Common myeloid progenitor, CD34-positive (primary cell): ENCODE measurements around the gene DPCD.

Experiments used
- CTCF ChIA-PET: fragments of 350-600 bp; sonication (Branson Sonifier 250); formaldehyde crosslinking; loops from one replicate; lab custom pipeline; 2021; ENCODE audit warnings: antibody characterized with exemption; lab: Charles Lee
- POLR2A ChIA-PET: fragments of 350-600 bp; sonication (Branson Sonifier 250); formaldehyde crosslinking; loops from one replicate; lab custom pipeline; 2021; ENCODE audit warnings: antibody characterized with exemption; lab: Charles Lee
- DNase-seq, 3 donors: peaks; one replicate each; pipeline versions ENCODE4 v3.0.0 to v3.0.0-alpha.2; 2013
- H3K27ac ChIP-seq, 2 experiments: 1 replicate in 1 of 2; 2 replicates in 1 of 2; pipeline ENCODE4 v1.7.0; 2013; ENCODE audit warnings: inconsistent platforms in 2 of 2, low read length in 2 of 2, mild to moderate bottlenecking in 2 of 2, low read depth in 1 of 2, moderate library complexity in 1 of 2; ENCODE audit not compliant: severe bottlenecking in 2 of 2, insufficient read depth in 1 of 2, poor library complexity in 1 of 2
- H3K27me3 ChIP-seq, 5 experiments: replicated peaks in 2 of 5; 1 replicate in 3 of 5; 2 replicates in 2 of 5; pipeline versions ENCODE4 v1.6.1 to v1.7.0; 2013; ENCODE audit warnings: low read length in 4 of 5, mild to moderate bottlenecking in 2 of 5, moderate library complexity in 2 of 5, inconsistent platforms in 1 of 5; ENCODE audit not compliant: insufficient read depth in 5 of 5, control insufficient read depth in 4 of 5
- H3K36me3 ChIP-seq, 4 experiments: 1 replicate in 2 of 4; 2 replicates in 2 of 4; pipeline versions ENCODE4 v1.6.1 to v1.7.0; 2013; ENCODE audit warnings: low read length in 3 of 4, control low read depth in 1 of 4, mild to moderate bottlenecking in 1 of 4; ENCODE audit not compliant: control insufficient read depth in 4 of 4, insufficient read depth in 4 of 4
- H3K4me1 ChIP-seq, 4 experiments: 1 replicate in 3 of 4; 2 replicates in 1 of 4; pipeline versions ENCODE4 v1.6.1 to v1.7.1; 2013; ENCODE audit warnings: low read length in 3 of 4, mild to moderate bottlenecking in 3 of 4, control low read depth in 1 of 4, inconsistent platforms in 1 of 4, moderate library complexity in 1 of 4; ENCODE audit not compliant: control insufficient read depth in 4 of 4, insufficient read depth in 4 of 4; ENCODE audit errors: control extremely low read depth in 1 of 4
- H3K4me3 ChIP-seq, 7 experiments: 1 replicate in 4 of 7; 2 replicates in 3 of 7; pipeline versions ENCODE4 v1.5.1 to v1.7.0; 2013; ENCODE audit warnings: mild to moderate bottlenecking in 7 of 7, low read length in 6 of 7, moderate library complexity in 6 of 7, inconsistent platforms in 2 of 7, low read depth in 2 of 7, control low read depth in 1 of 7; ENCODE audit not compliant: insufficient read depth in 4 of 7, control insufficient read depth in 1 of 7; ENCODE audit errors: extremely low read depth in 1 of 7
- H3K9me3 ChIP-seq, 5 experiments: 1 replicate in 4 of 5; 2 replicates in 1 of 5; pipeline versions ENCODE4 v1.6.1 to v1.7.1; 2013; ENCODE audit warnings: low read length in 4 of 5, mild to moderate bottlenecking in 2 of 5, inconsistent platforms in 1 of 5, low read depth in 1 of 5, moderate library complexity in 1 of 5; ENCODE audit not compliant: control insufficient read depth in 4 of 5, insufficient read depth in 2 of 5; ENCODE audit errors: control extremely low read depth in 1 of 5
- WGBS: methylation state at CpG from one replicate; pipeline ENCODE4 v1.1.5; 2013; ENCODE audit not compliant: insufficient coverage; 5-methylcytosine and 5-hydroxymethylcytosine counted together

Gene DPCD

DNA sequence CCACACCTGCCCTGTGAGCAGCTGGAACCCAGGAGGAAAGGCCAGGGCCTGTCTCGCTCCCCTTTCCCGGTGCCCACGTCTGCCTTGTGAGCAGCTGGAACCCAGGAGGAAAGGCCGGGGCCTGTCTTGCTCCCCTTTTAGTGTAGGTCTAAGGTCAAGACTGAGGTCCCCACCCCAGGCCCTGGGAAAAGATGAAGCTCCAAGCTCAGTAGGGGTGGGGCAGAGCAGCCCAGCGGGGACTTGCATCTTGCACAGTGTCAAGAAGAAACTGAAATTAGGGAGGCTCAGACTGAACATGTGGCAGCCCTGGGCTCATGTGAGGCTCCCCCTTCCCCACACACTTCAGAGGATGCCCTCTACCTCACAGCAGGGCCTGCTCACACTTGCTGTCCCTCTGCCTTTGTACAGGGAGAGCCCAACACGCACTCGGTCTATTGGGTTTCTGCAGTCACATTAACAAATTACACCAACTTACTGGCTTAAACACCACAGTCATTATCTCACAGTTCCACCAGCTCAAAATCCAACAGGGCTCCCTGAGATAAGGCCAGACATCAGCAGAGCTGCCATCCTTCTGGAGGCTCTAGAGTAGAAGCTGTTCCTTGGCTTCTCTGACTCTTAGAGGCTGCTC lies 12.4 kb upstream of the DPCD start:
- peaks cover 0 to 5% (median 3%) of the 10 kb centered on the region in 4 experiments for H3K4me1 ChIP-seq
- H3K9me3 ChIP-seq, result peaks cover 0 to 4% (median 0%) of the 10 kb centered on the region in 5 experiments
- DNase-seq, result peak; percentile 75 to 89 (median 75)
- peaks cover 0 to 9% (median 0%) of the 10 kb centered on the region in 5 experiments for H3K27me3 ChIP-seq
- WGBS, result 91% methylated on average over 7 of the region's 7 CpGs
- H3K36me3 ChIP-seq, result peaks cover 3 to 35% (median 18%) of the 10 kb centered on the region in 4 experiments
- ChIA-PET CTCF (interaction anchor here (0.7 to 1.5 kb wide), 4 partner anchors 12 to 369 kb away, joined by 3 read pairs; partner anchors contain the start of genes DPCD and POLL), POLR2A (interaction anchor here (1.2 kb wide), 1 partner anchor 15 kb away, joined by 4 read pairs; no protein-coding TSS in a partner anchor)
- H3K27ac ChIP-seq, result peak overlapping the region in 1 of 2 experiments; percentile 21
- H3K4me3 ChIP-seq, result no peak overlapping the region

DNA sequence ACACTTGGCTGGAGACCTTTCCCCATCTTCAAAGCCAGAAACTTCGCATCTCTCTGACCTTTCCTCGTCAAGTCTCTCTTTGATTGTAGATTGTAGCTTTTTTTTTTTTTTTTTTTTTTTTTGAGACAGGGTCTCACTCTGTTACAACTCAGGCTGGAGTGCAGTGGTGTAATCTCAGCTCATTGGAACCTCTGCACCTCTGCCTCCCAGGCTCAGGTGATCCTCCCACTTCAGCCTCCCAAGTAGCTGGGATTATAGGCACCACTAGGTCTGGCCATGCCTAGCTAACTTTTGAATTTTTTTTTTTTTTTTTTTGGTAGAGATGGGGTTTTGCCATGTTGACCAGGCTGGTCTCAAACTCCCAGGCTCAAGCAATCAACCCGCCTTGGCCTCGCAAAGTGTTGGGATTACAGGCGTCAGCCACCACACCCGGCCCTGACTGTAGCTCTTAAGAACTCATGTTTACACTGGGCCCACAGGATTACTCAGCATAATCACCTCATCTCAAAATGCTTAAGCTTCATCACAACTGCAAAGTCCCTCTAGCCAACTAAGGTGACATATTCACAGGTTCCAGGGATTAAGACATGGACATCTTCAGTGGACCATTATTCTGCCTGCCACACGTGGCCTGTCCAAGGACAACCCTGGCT lies 11.8 kb upstream of the DPCD start:
- H3K9me3 ChIP-seq, result peaks cover 0 to 4% (median 0%) of the 10 kb centered on the region in 5 experiments
- H3K36me3 ChIP-seq, result peaks cover 3 to 42% (median 24%) of the 10 kb centered on the region in 4 experiments
- ChIA-PET CTCF (interaction anchor here (0.7 to 1.5 kb wide), 7 partner anchors 12 to 369 kb away, joined by 3 read pairs; partner anchors contain the start of genes DPCD and POLL), POLR2A (interaction anchor here (1.2 kb wide), 1 partner anchor 15 kb away, joined by 4 read pairs; no protein-coding TSS in a partner anchor)
- no peak overlapping the region for H3K4me3 ChIP-seq
- peak in 2 of 3 donors; percentile 21 to 30 for DNase-seq
- H3K4me1 ChIP-seq, result no peaks in the 10 kb centered on the region
- H3K27ac ChIP-seq, result no peak overlapping the region
- H3K27me3 ChIP-seq, result peaks cover 0 to 6% (median 0%) of the 10 kb centered on the region in 5 experiments
- 92% methylated on average over 5 of the region's 7 CpGs for WGBS

- Histone ChIP-seq H3K36me3 (peaks cover 3 to 47% (median 25%) of the 10 kb centered on the region in 4 experiments), H3K27ac (no peak overlapping the region), H3K4me1 (no peaks in the 10 kb centered on the region), H3K9me3 (peaks cover 0 to 4% (median 0%) of the 10 kb centered on the region in 5 experiments), H3K27me3 (peaks cover 0 to 3% (median 0%) of the 10 kb centered on the region in 5 experiments), H3K4me3 (no peak overlapping the region)
- no peak for DNase-seq
- 100% methylated on average over 5 of the region's 7 CpGs for WGBS
- ChIA-PET CTCF (interaction anchor here (0.6 to 0.9 kb wide), 4 partner anchors 16 to 1418 kb away, joined by 3 read pairs; no protein-coding TSS in a partner anchor), POLR2A (no interaction called here)
Measured at GRCh38 chr10:101577121-101577871, 10.8 kb upstream of the DPCD start.

DNA sequence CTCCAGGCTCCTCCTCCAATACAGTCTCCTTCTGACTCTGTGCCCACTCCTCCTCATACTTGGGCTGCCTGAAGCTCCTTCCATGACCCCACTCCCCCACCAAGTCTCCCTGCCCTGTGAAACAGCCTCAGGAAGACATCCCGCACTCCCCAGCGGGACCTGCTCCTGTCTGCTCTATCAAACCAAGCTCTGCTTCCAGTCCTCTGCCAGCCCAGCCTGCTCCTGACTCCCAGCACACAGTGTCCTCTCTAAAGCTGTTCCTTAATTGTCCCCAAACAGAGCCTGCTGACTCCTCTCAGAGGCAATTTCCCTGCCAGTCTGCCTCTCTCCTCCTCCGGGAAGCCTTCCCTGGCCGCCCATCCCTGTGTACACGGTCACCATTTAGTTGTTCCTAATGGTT lies 9.9 kb upstream of the DPCD start:
- Histone ChIP-seq H3K36me3 (peaks cover 5 to 56% (median 34%) of the 10 kb centered on the region in 4 experiments), H3K4me1 (no peaks in the 10 kb centered on the region), H3K27me3 (no peaks in the 10 kb centered on the region), H3K4me3 (no peak overlapping the region), H3K9me3 (no peaks in the 10 kb centered on the region), H3K27ac (no peak overlapping the region)
- CTCF ChIA-PET, result interaction anchor here (4.9 kb wide), 1 partner anchor 8 kb away, joined by 31 read pairs; no protein-coding TSS in a partner anchor
- POLR2A ChIA-PET, result no interaction called here
- WGBS, result 83% methylated on average over 5 of the region's 5 CpGs
- no peak for DNase-seq

GRCh38 chr10:101578803-101579515 lies 9.2 kb upstream of the DPCD start:
- peaks cover 5 to 64% (median 39%) of the 10 kb centered on the region in 4 experiments for H3K36me3 ChIP-seq
- WGBS, result 98% methylated on average over 11 of the region's 13 CpGs
- CTCF ChIA-PET, result interaction anchor here (4.9 kb wide), 1 partner anchor 8 kb away, joined by 31 read pairs; no protein-coding TSS in a partner anchor
- no peaks in the 10 kb centered on the region for H3K9me3 ChIP-seq
- no peak overlapping the region for H3K27ac ChIP-seq
- DNase-seq, result no peak
- no peaks in the 10 kb centered on the region for H3K4me1 ChIP-seq
- no peaks in the 10 kb centered on the region for H3K27me3 ChIP-seq
- H3K4me3 ChIP-seq, result no peak overlapping the region
- POLR2A ChIA-PET, result no interaction called here

DNA sequence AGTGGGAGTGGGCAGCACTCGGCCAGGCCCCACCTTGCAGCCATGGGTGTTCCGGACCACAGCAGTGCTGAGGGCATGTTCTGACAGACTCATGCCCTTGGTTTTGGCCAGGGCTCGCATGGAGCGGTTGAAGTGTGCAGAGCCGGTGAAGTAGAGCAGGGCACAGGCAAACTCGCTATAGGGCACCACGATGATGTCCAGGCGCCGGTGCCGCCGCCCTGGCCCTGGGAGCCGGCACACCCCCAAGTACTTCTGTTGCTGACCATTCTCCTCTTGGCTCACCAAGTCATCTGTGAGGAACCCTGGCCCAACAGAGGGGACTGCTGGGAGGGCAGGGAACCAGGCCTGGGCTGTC lies 8.6 kb upstream of the DPCD start:
- no peak overlapping the region for H3K27ac ChIP-seq
- ChIA-PET CTCF (interaction anchor here (4.9 kb wide), 1 partner anchor 9 kb away, joined by 31 read pairs; no protein-coding TSS in a partner anchor), POLR2A (no interaction called here)
- no peak overlapping the region for H3K4me3 ChIP-seq
- H3K9me3 ChIP-seq, result no peaks in the 10 kb centered on the region
- peaks cover 5 to 67% (median 42%) of the 10 kb centered on the region in 4 experiments for H3K36me3 ChIP-seq
- DNase-seq, result no peak
- 99% methylated on average over 9 of the region's 12 CpGs for WGBS
- no peaks in the 10 kb centered on the region for H3K4me1 ChIP-seq
- no peaks in the 10 kb centered on the region for H3K27me3 ChIP-seq
